HG02763 (cell line): ENCODE data around the gene EIF3CL.
"Not testable (repeated sequence)": the region's sequence is repeated elsewhere in the genome, so short reads cannot be mapped to it uniquely, and the experiment has no call there.

Experiments
- ATAC-seq: cut with Tn5 transposase; IDR thresholded peaks from one replicate; pipeline ENCODE4 v1.9.1; 2021; ENCODE audit warnings: mild to moderate bottlenecking, moderate library complexity; ENCODE audit not compliant: unreplicated experiment

Gene EIF3CL, protein sequence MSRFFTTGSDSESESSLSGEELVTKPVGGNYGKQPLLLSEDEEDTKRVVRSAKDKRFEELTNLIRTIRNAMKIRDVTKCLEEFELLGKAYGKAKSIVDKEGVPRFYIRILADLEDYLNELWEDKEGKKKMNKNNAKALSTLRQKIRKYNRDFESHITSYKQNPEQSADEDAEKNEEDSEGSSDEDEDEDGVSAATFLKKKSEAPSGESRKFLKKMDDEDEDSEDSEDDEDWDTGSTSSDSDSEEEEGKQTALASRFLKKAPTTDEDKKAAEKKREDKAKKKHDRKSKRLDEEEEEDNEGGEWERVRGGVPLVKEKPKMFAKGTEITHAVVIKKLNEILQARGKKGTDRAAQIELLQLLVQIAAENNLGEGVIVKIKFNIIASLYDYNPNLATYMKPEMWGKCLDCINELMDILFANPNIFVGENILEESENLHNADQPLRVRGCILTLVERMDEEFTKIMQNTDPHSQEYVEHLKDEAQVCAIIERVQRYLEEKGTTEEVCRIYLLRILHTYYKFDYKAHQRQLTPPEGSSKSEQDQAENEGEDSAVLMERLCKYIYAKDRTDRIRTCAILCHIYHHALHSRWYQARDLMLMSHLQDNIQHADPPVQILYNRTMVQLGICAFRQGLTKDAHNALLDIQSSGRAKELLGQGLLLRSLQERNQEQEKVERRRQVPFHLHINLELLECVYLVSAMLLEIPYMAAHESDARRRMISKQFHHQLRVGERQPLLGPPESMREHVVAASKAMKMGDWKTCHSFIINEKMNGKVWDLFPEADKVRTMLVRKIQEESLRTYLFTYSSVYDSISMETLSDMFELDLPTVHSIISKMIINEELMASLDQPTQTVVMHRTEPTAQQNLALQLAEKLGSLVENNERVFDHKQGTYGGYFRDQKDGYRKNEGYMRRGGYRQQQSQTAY

GRCh38 chr16:28403220-28404072 lies at the start of gene EIF3CL:
Gene EIF3CL, minus strand, starts transcription at chr16:28403841. Its CDS starts 223 bp downstream, at chr16:28403618.
- peak; percentile 95 for ATAC-seq

DNA sequence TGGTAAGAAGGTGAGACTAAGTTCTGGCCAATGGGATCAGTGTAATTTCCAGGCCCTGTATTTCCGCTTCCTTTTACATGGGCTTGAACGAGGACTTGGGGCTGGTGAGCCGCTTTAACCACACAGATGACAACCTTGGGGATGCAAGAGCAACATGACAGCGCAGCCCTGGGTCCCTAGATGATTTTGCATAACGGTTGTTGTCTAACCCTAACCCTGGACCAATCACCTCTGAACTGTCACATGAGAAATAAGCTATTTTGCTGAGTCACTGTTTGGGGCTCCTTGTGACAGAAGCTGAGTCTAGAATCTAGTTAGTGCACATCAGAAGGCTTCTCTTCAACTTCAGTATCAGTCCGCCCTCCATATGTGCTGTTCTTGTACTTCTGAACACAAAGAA lies 43.4 kb upstream of the EIF3CL start:
- ATAC-seq: not testable (repeated sequence)

DNA sequence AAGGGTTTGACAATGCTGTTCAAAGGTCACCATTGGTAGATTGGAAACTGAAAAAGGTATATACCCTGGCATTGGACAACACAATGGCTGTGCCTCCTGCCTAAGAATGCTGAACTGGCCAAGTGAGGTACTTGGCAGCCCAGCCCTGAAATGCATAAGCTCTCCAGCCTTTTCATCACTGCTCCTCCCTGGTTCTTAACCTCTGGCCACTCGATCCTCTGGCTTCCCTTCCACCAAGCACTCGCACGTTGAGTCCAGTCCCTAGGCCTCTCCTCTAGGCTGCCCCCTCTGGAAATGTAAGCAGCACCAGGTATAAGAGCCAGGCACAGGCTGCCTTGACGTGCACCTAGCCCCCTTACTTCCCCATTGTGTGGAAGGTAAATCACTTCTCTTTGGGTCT lies 42.7 kb upstream of the EIF3CL start:
- not testable (repeated sequence) for ATAC-seq

- ATAC-seq: not testable (repeated sequence)
These were observed 40.3 kb upstream of the EIF3CL start for GRCh38 chr16:28443943-28444342.

DNA sequence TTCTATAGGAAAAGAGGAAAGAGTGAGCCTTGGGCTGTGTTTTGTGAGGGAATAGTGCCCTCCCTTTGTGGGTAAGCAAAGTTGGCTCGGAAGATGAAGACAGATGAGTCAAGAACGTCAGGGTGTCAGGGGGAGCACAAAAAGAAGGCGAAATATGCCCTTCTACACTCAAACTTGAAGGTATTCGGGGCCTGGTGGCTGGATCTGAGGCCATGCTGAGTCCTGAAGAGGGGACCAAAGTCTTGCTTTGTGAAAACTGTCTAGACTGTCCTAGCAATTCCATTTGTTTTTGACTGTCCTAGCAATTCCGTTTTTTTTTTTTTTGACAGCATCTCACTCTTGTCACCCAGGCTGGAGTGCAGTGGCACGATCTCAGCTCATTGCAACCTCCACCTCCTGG lies 35.3 kb upstream of the EIF3CL start:
- not testable (repeated sequence) for ATAC-seq

- not testable (repeated sequence) for ATAC-seq
These were observed 31.7 kb upstream of the EIF3CL start for GRCh38 chr16:28435340-28435739.

GRCh38 chr16:28426060-28426680 lies 22.5 kb upstream of the EIF3CL start:
- ATAC-seq: not testable (repeated sequence)

- not testable (repeated sequence) for ATAC-seq
These were observed 17.6 kb upstream of the EIF3CL start for GRCh38 chr16:28421071-28421750.

DNA sequence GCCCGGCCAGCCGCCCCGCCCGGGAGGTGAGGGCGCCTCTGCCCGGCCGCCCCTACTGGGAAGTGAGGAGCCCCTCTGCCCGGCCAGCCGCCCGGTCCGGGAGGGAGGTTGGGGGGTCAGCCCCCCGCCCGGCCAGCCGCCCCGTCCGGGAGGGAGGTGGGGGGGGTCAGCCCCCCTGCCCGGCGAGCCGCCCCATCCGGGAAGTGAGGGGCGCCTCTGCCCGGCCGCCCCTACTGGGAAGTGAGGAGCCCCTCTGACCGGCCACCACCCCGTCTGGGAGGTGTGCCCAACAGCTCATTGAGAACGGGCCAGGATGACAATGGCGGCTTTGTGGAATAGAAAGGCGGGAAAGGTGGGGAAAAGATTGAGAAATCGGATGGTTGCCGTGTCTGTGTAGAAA lies 13.4 kb upstream of the EIF3CL start:
- ATAC-seq: not testable (repeated sequence)

DNA sequence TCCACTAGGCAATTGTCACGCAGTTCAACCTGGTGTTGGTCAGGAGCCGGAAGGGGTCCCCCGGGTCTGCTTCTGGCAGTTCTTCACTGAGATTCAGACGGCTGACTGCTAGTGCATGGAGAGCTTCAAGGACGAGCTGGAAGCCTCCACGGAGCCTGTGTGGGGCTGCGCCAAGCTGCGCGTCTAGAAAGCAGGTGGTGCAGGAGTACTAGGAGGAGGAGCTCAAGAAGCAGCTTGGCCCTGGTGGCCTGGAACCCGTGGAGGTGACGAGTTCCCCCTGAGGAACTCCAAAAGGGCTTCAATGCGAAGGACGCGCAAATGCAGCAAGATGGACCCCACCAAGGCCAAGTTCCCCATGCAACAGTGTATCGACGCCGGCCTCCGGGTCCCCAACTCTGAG lies 10.9 kb upstream of the EIF3CL start:
- ATAC-seq: not testable (repeated sequence)

GRCh38 chr16:28413585-28413984 lies 9.9 kb upstream of the EIF3CL start:
- ATAC-seq: not testable (repeated sequence)

- ATAC-seq: not testable (repeated sequence)
These were observed 11.6 kb downstream of the EIF3CL start for GRCh38 chr16:28392054-28392453.

- not testable (repeated sequence) for ATAC-seq
These were observed 21.3 kb downstream of the EIF3CL start for GRCh38 chr16:28382177-28382867.

GRCh38 chr16:28377822-28378221 lies 25.8 kb downstream of the EIF3CL start:
- not testable (repeated sequence) for ATAC-seq

DNA sequence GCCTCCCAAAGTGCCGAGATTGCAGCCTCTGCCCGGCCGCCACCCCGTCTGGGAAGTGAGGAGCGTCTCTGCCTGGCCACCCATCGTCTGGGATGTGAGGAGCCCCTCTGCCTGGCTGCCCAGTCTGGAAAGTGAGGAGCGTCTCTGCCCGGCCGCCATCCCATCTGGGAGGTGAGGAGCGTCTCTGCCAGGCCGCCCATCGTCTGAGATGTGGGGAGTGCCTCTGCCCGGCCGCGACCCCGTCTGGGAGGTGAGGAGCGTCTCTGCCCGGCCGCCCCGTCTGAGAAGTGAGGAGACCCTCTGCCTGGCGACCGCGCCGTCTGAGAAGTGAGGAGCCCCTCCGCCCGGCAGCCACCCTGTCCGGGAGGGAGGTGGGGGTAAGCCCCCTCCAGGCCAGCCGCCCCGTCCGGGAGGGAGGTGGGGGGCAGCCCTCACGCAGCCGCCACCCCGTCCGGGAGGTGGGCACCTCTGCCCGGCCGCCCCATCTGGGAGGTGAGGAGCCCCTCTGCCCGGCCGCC lies 26.5 kb downstream of the EIF3CL start:
- ATAC-seq: not testable (repeated sequence)

DNA sequence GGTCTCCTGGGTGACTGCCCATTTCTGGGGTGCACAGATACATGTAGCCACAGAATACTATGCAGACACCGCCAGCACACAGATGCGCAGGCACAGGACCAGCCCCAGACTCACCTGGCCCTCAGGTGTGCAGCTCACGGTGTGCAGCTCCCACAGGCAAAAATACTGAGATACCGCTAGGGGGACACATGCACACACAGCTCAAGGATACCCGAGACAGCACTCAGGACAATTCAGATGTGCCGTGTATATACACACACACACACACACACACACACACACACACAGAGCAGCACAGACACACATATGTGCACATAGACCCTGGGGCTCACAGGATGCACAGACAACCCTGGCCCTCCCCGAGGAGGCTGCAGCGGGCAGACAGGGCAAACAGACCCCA lies 28.5 kb downstream of the EIF3CL start:
- not testable (repeated sequence) for ATAC-seq

GRCh38 chr16:28374281-28374680 lies 29.4 kb downstream of the EIF3CL start:
- ATAC-seq: not testable (repeated sequence)

- not testable (repeated sequence) for ATAC-seq
These were observed 35.7 kb downstream of the EIF3CL start for GRCh38 chr16:28367926-28368325.
